SK-N-MC (cell line): ENCODE data around the gene DAB1.

Source experiments
- EZH2 ChIP-seq: fragments of 200-600 bp; sonication (generic); IDR thresholded peaks from one replicate; pipeline ENCODE4 v1.6.1; 2017; ENCODE audit warnings: antibody characterized with exemption
- POLR2AphosphoS5 ChIP-seq: IDR thresholded peaks from 2 replicates; pipeline ENCODE4 v1.6.1; 2012; ENCODE audit warnings: mild to moderate bottlenecking, low read depth, low read length, borderline replicate concordance

DNA sequence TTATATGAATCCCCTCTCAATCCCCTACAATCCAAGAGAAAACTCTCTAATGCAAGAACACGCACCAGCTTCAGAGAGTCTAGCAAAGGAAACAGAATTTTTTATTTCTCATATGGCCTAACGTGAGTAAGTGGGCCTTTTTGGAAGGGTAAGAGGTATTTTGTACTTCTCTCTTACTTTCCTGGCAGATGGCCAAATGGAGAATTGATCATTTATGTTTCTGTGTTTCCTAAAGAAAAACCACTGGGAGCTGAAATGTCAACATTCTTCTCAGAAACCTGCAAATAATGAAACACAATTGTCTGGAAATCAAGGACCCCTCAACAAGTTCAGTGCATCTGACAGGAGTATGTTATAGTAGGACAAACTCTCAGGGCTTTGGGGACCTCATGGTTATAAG is 281.7 kb downstream of the DAB1 start:
- TF ChIP-seq EZH2 (no peak), POLR2AphosphoS5 (no peak)
